Stimulated activated naive CD8-positive, alpha-beta T cell treated with anti-CD3 and anti-CD28 coated beads, Interleukin-15, Interleukin-2, amounts not matched to agents 100 U/mL and 50 U/mL, for 24 hours (primary cell): ENCODE results near the gene CPNE6.

Experiments used
- ATAC-seq: fragments of 150-1000 bp; cut with Tn5 transposase; one replicate; pipeline ENCODE4 v1.10.0; 2021
- DNase-seq: peaks from one replicate; pipeline ENCODE4 v3.0.0; 2021

The CPNE6 gene

DNA sequence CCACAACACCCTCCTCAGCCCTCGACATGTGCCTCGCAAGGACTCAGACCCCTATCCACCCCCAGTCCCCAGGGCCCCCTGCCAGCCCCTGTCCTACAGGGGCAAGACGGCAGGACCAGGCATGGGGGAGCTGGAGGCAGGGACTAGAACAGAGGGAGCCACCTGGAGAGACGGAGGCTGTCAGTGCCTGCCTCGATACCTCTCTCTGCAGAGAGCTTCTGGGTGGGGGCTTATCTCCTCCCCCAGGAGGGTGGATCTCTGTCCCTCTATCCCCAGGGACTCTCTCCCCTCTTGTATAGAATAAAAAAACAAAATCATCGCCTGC lies 2.0 kb upstream of the CPNE6 start:
- ATAC-seq (no peak), DNase-seq (no peak)

- ATAC-seq (no peak), DNase-seq (no peak)
These were observed 848 bp upstream of the CPNE6 start for GRCh38 chr14:24070285-24071143.

- no peak for ATAC-seq
- no peak for DNase-seq
These were observed 571 bp downstream of the CPNE6 start for GRCh38 chr14:24071836-24072430.

GRCh38 chr14:24072436-24072835 lies 1.1 kb downstream of the CPNE6 start:
- ATAC-seq (no peak), DNase-seq (no peak)

DNA sequence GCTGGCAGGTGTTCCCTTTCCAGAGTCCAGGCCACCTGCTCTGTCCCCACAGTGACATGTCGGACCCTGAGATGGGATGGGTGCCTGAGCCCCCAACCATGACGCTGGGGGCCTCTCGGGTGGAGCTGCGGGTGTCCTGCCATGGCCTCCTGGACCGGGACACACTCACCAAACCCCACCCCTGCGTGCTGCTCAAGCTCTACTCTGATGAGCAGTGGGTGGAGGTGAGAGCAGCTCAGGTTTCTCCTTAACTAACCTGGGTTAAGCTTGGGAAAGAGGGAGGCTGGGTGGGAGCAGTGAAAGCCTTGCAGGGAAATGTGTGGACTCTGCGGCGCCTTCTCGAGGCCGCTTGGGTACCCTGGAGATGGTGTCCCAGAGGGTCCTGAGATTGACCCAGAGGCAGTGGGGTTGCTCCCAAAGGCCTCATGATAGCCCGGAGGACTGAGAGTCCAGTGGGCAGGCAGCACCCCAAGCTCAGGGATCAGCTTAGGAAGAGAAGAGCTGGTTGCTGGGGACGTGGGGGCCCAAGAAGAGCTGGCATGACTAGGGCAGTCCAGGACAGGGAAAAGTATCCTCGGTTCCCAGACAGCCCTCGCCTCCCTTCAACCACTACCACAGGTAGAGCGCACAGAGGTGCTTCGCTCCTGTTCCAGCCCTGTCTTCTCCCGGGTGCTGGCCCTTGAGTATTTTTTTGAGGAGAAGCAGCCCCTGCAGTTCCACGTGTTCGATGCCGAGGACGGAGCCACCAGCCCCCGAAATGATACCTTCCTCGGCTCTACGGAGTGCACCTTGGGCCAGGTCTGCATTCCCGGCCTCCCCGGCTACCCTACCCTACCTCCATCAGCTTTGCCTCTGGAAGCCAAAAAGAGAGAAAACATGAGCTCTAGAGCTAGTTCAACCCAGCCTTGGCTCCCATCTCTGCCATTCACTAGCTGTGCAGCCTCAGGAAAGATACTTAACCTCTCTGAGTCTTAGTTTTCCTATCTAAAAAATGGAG lies 1.8 kb downstream of the CPNE6 start:
- no peak for DNase-seq
- no peak for ATAC-seq

- DNase-seq = no peak
- ATAC-seq = no peak
These were observed 3.5 kb downstream of the CPNE6 start for GRCh38 chr14:24074625-24075484.

DNA sequence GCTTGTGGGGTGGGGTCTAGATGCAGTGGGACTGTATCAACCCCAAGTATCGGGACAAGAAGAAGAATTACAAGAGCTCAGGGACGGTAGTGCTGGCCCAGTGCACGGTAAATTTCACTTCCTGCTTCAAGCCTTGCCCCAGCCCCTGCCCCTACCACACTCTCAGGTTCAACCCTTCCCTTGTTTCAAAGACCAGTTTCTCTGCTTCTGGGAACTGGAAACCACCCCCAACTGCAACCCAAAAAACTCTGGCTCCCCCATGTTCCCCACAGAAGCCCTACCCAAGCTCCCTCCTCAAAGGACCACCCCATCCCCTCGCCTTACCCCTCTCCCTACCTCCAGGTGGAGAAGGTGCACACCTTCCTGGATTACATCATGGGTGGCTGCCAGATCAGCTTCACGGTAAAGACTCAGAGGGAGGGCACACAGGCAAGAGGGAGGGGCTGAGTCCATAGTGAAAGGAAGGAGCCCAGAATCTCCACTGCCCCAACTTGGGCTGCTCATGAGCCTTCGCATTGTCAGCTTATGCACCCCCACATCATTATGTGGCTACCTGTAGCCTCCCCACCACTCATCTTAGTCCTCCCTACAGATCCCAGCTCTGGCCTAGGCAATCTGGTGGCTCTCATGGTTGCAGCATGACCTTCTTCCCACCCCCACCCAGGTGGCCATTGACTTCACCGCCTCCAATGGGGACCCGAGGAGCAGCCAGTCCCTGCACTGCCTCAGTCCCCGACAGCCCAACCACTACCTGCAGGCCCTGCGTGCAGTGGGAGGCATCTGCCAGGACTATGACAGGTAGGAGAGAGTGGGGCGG lies 4.3 kb downstream of the CPNE6 start:
- DNase-seq (no peak), ATAC-seq (no peak)

DNA sequence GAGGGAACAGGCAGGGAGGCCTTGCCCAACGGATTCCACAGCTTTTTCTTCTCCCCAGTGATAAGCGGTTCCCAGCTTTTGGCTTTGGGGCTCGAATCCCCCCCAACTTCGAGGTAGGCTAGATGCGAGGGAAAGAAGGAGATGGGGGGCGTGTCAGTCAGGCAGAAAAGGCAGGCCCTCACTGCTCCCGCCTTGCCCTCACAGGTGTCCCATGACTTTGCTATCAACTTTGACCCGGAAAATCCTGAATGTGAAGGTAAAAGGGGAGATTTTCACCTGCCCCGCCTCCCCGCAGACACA lies 4.9 kb downstream of the CPNE6 start:
- ATAC-seq = no peak

GRCh38 chr14:24077086-24077485 lies 5.7 kb downstream of the CPNE6 start:
- ATAC-seq (no peak), DNase-seq (no peak)

More for the DNA sequence above, 4.9 kb downstream of the CPNE6 start:
- no peak for DNase-seq

DNA sequence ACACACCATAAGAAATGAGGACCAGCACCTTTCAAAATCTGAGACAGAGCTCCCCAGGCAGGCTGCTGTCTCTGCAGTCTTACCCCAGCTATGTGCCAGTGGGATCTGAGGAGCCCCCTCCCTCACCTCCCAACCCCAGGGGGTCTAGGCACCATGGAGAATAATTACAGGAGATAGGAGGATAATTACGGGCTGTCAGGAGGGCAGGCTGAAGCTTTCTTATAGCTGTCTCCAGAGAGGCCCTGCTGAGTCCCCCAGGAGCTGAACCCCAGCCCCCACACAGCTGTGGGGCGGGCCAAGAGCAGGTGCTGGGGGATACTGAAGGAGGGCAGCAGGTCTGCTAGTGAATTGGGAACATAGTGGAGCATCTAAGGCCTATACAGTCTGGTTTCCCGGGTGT lies 6.8 kb downstream of the CPNE6 start:
- DNase-seq (no peak), ATAC-seq (no peak)

DNA sequence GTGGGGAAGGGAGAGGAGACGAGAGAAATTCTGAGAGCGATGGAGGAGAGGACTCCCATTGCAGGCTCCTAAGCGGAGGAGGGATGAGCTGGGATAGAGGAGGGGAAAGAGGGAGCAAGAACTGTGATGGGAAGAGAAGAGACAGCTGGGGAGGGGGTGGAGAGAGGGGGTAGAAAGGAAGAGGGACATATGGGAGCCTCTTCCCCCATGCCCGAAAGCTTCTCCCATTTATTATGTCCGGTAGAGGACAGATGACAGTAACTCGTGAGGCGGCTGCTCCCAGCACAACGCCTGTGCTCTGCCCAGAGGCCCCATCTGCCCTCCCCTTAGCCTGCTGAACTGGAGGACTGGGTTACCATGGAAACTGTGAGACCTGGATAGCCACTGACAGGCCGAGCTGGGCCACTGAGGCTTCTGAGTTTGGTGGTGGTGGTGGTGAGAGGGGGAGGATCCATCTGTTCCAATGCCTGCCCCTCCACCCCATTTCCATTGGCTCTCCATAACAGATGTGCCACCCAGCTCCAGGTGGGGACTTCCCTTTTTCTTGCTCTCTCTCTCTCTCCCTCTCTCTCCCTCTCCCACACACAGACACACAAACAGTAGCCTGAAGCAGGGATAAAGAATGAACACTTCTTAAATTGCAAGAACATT lies 8.3 kb downstream of the CPNE6 start:
- ATAC-seq = no peak
- DNase-seq = no peak

DNA sequence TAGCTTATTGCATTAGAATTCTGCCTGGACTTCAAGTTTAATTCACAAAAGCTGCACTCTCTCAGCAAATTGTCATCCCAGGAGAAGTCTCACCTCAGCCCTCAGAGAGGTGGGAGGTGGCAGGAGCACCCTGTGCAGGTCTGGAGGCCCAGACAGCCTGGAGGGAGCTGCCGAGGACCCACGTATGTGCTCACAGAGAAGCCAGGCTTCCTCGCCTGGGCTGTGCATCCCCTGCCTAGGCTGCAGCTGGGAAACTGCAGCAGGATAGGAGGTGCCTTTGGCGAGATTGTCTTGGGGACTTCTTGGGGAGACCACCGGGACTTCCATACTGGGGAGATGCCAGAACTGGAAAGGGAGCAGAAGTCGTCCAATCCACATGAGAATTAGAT lies 8.8 kb downstream of the CPNE6 start:
- ATAC-seq = no peak
- DNase-seq = no peak

DNA sequence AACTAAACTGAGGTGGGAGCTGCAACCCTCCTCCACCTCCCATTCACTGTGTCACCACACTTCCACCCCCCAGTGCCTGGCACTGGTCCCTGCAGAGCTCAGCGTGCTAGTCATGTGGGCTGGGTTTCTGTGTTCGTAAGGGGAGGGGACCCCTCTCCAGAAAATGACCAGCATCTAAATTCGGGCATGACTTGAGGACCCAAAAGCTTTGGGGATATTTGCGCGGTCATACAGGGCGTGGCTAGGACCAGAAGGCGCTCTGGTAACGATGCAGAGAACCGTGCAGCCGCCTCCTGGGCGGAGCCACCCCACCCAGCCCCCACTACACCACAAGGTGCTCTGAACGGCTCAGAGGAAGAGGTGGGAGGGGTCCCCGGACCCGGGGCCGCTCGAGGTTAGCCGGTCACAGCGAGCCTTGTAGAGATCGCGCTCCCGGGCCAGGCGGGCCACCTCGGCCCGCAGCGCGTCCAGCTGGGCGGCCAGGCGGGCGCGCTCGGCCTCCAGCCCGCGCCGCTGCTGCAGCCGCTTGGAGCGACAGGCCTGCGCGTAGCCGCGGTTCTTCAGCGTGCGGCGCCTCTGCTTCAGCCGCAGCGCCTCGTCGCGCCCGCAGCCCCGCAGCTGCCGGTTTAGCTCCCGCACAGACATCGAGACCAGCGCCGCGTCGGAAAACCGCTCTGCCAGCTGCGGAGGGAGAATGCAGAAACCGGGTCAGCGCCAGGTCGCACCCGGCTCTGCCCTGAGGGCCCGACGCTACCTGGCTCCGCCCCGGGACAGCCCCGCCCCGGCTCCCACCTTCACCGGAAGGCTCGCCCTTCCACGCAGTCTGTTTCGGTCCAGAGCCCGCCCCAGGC lies 9.8 kb downstream of the CPNE6 start:
- peak; percentile 92 for ATAC-seq
- peak; percentile 73 for DNase-seq

DNA sequence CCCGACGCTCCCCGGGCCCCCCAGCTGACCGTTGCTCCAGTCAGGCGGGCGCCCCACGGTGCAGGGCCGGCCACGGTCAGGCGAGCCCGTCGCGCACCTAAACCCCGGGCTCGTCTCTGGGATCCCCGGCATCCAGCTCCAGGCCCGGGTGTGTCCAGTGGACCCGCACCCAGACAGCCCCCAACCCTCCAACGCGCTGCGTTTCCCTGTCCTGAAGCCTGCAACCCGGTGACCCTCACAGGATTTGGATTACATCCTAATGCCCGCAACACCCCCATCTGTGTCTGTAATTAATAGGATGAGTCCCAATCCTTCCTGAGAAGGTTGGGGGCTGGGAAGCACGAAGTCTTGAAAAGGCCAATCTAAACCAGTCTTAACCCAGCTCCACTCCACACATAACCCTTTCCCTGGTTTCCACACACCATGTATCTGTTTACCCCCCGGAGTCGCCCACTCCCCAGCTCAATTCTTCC lies 10.4 kb downstream of the CPNE6 start:
- DNase-seq (no peak), ATAC-seq (no peak)

GRCh38 chr14:24082411-24083080 lies 11.2 kb downstream of the CPNE6 start:
- DNase-seq (no peak), ATAC-seq (no peak)

DNA sequence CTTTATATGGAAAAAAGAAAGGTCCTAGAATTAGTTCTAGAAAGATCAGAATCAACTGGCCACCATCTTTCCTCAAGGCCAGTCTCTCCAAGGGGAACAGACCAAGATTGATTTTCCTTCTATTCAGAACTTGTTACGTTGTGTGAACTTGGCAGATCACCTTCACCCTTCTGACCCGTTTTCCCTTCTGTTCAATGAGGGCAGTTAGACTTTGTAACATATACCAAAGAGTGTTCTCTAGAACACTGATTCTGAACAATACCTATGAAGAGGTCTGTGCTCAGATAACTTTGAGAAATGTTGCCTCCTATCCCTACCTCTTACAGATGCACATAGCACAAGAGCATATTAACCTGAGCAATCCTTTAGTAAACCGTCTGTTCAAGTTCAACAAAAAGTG lies 12.1 kb downstream of the CPNE6 start:
- DNase-seq = no peak
- no peak for ATAC-seq

DNA sequence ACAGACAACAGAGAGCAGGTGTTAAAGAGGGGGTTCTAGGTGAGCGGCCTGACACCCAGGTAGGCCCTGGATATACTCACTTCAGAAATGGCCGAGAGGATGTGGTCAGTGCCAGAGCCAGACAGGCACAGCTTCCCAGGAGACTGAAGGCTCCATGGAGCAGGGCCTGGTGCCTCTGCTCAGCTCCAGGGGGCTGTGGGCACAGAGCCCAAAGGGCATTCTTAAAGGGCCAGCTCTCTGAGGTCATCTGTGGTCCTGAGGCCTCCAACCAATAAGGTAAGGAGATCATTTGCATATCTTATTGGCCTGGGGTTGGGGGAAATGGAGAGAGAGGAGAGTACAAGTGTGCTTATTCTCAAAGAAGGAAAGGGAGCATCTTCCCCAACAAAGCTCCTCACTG lies 13.1 kb downstream of the CPNE6 start:
- ATAC-seq (no peak), DNase-seq (no peak)

DNA sequence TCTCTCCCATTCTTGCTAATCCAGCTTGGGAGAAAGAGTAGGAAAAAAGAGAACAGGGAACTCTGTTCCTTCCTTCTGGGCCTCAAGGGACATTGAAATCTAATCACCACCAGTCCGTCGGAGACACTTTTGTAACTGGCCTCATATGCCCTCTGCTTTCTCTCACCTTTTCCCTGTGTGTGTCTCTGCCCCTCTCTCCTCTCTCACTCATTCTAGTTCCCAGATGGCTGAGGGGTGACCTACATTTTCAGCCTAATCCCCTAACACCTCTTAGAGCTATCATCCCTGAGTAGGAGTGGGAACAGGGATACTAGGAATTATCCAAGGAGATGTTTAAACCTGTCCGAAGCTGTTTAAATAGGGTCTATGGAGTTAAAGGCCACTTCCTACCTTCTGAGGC lies 13.9 kb downstream of the CPNE6 start:
- DNase-seq = no peak
- ATAC-seq = no peak
